ENCODE measurements around the gene ZMYND19. TPM values are rescaled to one million over a fixed set of nuclear protein-coding genes. Genes with fewer than 3 reads are reported as not detected.
"Not testable (repeated sequence)": the region's sequence is repeated elsewhere in the genome, so short reads cannot be mapped to it uniquely, and the experiment has no call there.

Gene ZMYND19
- total RNA-seq, 1 experiment from 2014 or later, result 37.0 TPM

DNA sequence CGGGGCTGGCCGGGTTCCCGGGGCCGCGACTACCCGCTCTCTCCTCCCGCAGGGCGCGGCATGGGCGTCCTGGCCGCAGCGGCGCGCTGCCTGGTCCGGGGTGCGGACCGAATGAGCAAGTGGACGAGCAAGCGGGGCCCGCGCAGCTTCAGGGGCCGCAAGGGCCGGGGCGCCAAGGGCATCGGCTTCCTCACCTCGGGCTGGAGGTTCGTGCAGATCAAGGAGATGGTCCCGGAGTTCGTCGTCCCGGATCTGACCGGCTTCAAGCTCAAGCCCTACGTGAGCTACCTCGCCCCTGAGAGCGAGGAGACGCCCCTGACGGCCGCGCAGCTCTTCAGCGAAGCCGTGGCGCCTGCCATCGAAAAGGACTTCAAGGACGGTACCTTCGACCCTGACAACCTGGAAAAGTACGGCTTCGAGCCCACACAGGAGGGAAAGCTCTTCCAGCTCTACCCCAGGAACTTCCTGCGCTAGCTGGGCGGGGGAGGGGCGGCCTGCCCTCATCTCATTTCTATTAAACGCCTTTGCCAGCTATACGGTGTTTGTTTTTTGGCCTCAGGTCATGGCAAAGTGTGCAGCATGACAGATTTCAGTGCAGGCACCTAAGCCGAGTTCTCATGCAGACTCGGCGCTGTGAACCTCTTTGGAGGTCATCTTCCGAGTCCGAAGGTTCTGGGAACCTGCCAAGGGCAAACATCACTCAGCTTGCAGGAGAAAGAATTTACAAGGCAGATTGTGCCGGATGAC is 38.1 kb downstream of the ZMYND19 start:
- POLR2A ChIA-PET, result no interaction called here
- CTCF ChIA-PET, result no interaction called here
- Histone ChIP-seq H3K36me3 (ENCODE audit: control insufficient read depth, insufficient read depth, low read length) (peaks cover 3% of the 10 kb centered on the region), H3K9me3 (ENCODE audit: control insufficient read depth, insufficient read depth, low read depth, low read length) (no peaks in the 10 kb centered on the region), H3K27me3 (ENCODE audit: control insufficient read depth, insufficient read depth, low read length) (no peaks in the 10 kb centered on the region), H3K4me3 (ENCODE audit: low read depth in 2 of 2, low read length in 2 of 2) (peak overlapping the region; percentile 68 to 80), H3K4me1 (ENCODE audit: control insufficient read depth, insufficient read depth, low read length) (peaks cover 4% of the 10 kb centered on the region; the same call in 1 of the 2 replicates), H3K27ac (ENCODE audit: low read length) (peak overlapping the region; percentile 82)
- TSS peak; percentile 100 for BruUV-seq (replicated peaks)
- intact Hi-C loops (cut with micrococcal nuclease; ENCODE audit: unreplicated experiment), result no loop called here
- peak; percentile 63 for ATAC-seq
- no peak for DNase-seq (ENCODE audit: low read depth, low spot score)
- TF ChIP-seq, protein P1, sequence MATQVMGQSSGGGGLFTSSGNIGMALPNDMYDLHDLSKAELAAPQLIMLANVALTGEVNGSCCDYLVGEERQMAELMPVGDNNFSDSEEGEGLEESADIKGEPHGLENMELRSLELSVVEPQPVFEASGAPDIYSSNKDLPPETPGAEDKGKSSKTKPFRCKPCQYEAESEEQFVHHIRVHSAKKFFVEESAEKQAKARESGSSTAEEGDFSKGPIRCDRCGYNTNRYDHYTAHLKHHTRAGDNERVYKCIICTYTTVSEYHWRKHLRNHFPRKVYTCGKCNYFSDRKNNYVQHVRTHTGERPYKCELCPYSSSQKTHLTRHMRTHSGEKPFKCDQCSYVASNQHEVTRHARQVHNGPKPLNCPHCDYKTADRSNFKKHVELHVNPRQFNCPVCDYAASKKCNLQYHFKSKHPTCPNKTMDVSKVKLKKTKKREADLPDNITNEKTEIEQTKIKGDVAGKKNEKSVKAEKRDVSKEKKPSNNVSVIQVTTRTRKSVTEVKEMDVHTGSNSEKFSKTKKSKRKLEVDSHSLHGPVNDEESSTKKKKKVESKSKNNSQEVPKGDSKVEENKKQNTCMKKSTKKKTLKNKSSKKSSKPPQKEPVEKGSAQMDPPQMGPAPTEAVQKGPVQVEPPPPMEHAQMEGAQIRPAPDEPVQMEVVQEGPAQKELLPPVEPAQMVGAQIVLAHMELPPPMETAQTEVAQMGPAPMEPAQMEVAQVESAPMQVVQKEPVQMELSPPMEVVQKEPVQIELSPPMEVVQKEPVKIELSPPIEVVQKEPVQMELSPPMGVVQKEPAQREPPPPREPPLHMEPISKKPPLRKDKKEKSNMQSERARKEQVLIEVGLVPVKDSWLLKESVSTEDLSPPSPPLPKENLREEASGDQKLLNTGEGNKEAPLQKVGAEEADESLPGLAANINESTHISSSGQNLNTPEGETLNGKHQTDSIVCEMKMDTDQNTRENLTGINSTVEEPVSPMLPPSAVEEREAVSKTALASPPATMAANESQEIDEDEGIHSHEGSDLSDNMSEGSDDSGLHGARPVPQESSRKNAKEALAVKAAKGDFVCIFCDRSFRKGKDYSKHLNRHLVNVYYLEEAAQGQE (IDR thresholded peaks at IDR 0.05; ENCODE audit: insufficient read depth in 1 of 2, low read depth in 2 of 2, low read length in 1 of 2), result no peak
- TF ChIP-seq SIN3A (IDR thresholded peaks at IDR 0.05; ENCODE audit: borderline replicate concordance, insufficient read depth, low read depth, low read length) (no peak), TCF7L2 (IDR thresholded peaks at IDR 0.05; ENCODE audit: low read depth, low read length) (no peak), POLR2AphosphoS5 (IDR thresholded peaks at IDR 0.05; ENCODE audit: low read depth, low read length) (no peak)
- in situ Hi-C loops (cut with HindIII; ENCODE audit: low pct_unique_long_range_greater_than_20kb, low sequenced_read_pairs), result no loop called here

DNA sequence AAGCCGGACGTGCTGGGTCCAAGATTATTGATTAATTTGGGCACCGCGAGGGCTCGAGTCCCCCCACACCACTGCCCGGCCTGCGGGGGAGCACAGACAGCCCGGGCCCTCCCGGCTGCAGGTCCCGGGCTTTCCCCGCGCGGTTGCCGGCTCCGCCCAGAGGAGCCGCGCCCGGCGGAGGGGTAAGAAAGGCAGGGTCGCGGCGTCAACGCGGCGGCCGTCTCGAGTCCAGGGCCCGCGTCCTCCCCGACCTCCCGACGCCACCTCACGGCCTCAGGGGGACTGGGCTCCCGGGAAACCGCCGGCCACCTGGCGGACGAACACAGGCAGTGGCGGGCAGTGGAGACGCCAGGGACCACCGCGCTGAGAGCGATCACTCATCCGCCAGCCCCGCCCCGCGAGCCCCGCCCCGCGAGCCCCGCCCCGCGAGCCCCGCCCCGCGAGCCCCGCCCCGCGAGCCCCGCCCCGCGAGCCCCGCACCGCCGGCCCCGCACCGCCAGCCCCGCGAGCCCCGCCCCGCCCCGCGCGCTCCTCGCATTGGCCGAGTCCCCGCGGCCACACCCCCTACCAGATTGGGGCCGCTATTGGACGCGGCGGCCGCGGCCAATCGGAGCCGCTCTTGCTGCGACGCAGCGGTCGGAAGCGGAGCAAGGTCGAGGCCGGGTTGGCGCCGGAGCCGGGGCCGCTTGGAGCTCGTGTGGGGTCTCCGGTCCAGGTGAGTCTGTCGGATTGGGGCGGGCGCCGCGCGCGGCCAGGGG is 38.9 kb downstream of the ZMYND19 start, which contains the start of gene MRPL41:
Gene MRPL41 (plus strand): TSS at position 616 of the 758 bp plus-strand sequence. CDS start 203 bp downstream, outside the sequence.
- POLR2A ChIA-PET, result no interaction called here
- no TSS peak for BruUV-seq (replicated peaks)
- Histone ChIP-seq H3K27ac (ENCODE audit: low read length) (peak within 1 kb of the TSS; percentile 82), H3K4me3 (ENCODE audit: low read depth in 2 of 2, low read length in 2 of 2) (peak within 1 kb of the TSS; percentile 68 to 80), H3K27me3 (ENCODE audit: control insufficient read depth, insufficient read depth, low read length) (no peaks in the 10 kb centered on the region), H3K9me3 (ENCODE audit: control insufficient read depth, insufficient read depth, low read depth, low read length) (no peaks in the 10 kb centered on the region), H3K4me1 (ENCODE audit: control insufficient read depth, insufficient read depth, low read length) (peaks cover 4% of the 10 kb centered on the region; the same call in 1 of the 2 replicates), H3K36me3 (ENCODE audit: control insufficient read depth, insufficient read depth, low read length) (peaks cover 2% of the 10 kb centered on the region)
- DNase-seq (ENCODE audit: low read depth, low spot score) (no peak), ATAC-seq (peak; percentile 95)
- in situ Hi-C loops (cut with HindIII; ENCODE audit: low pct_unique_long_range_greater_than_20kb, low sequenced_read_pairs), result no loop called here
- TF ChIP-seq POLR2AphosphoS5 (IDR thresholded peaks at IDR 0.05; ENCODE audit: low read depth, low read length) (peak; percentile 81), SIN3A (IDR thresholded peaks at IDR 0.05; ENCODE audit: borderline replicate concordance, insufficient read depth, low read depth, low read length) (0 out of 2 replicates have a peak, but pooled peaks have one; percentile 9), TCF7L2 (IDR thresholded peaks at IDR 0.05; ENCODE audit: low read depth, low read length) (no peak)
- TF ChIP-seq, protein P1 (IDR thresholded peaks at IDR 0.05; ENCODE audit: insufficient read depth in 1 of 2, low read depth in 2 of 2, low read length in 1 of 2), result no peak
- TF ChIP-seq, protein P2, sequence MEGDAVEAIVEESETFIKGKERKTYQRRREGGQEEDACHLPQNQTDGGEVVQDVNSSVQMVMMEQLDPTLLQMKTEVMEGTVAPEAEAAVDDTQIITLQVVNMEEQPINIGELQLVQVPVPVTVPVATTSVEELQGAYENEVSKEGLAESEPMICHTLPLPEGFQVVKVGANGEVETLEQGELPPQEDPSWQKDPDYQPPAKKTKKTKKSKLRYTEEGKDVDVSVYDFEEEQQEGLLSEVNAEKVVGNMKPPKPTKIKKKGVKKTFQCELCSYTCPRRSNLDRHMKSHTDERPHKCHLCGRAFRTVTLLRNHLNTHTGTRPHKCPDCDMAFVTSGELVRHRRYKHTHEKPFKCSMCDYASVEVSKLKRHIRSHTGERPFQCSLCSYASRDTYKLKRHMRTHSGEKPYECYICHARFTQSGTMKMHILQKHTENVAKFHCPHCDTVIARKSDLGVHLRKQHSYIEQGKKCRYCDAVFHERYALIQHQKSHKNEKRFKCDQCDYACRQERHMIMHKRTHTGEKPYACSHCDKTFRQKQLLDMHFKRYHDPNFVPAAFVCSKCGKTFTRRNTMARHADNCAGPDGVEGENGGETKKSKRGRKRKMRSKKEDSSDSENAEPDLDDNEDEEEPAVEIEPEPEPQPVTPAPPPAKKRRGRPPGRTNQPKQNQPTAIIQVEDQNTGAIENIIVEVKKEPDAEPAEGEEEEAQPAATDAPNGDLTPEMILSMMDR (IDR thresholded peaks at IDR 0.05), result no peak; the same call in 1 of the 2 replicates
- intact Hi-C loops (cut with micrococcal nuclease; ENCODE audit: unreplicated experiment), result no loop called here
- CTCF ChIA-PET, result no interaction called here

DNA sequence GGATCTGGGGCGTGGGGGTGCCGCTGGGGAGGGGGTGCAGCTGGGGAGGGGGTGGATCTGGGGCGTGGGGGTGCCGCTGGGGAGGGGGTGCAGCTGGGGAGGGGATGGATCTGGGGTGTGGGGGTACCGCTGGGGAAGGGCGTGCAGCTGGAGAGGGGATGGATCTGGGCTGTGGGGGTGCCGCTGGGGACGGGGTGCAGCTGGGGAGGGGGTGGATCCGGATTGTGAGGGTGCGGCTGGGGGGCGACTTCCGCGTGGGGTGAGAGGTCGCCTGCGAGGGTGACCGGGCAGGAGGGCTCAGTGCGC is 39.4 kb downstream of the ZMYND19 start:
- DNase-seq (ENCODE audit: low read depth, low spot score); CTCF ChIA-PET; H3K36me3 ChIP-seq (ENCODE audit: control insufficient read depth, insufficient read depth, low read length); in situ Hi-C loops (cut with HindIII; ENCODE audit: low pct_unique_long_range_greater_than_20kb, low sequenced_read_pairs); H3K4me1 ChIP-seq (ENCODE audit: control insufficient read depth, insufficient read depth, low read length); ATAC-seq; POLR2A ChIA-PET; BruUV-seq (replicated peaks); H3K9me3 ChIP-seq (ENCODE audit: control insufficient read depth, insufficient read depth, low read depth, low read length); H3K27me3 ChIP-seq (ENCODE audit: control insufficient read depth, insufficient read depth, low read length); intact Hi-C loops (cut with micrococcal nuclease; ENCODE audit: unreplicated experiment): not testable (repeated sequence)
- H3K27ac ChIP-seq (ENCODE audit: low read length), result peak overlapping the region; percentile 65
- H3K4me3 ChIP-seq (ENCODE audit: low read depth in 2 of 2, low read length in 2 of 2), result peak overlapping the region; percentile 54 to 62
